ENCODE data around the gene STIM1. TPM values are rescaled to one million over a fixed set of nuclear protein-coding genes. Genes with fewer than 3 reads are reported as not detected.

The STIM1 gene
- total RNA-seq, 1 experiment from 2014 or later = 18.0 TPM

GRCh38 chr11:3952715-3953114, 97.3 kb downstream of the STIM1 start (continued):
- no peak for TF ChIP-seq NR2C2 (CRISPR knock-in tag; IDR thresholded peaks at IDR 0.05)
- TF ChIP-seq OVOL2 (CRISPR knock-in tag; IDR thresholded peaks at IDR 0.05; ENCODE audit: borderline replicate concordance) = no peak

GRCh38 chr11:3953327-3953726, 97.9 kb downstream of the STIM1 start:
- POLR2A ChIA-PET = no interaction called here

GRCh38 chr11:3954448-3955298, 99.2 kb downstream of the STIM1 start:
- Mint-ChIP-seq H3K4me3 (no peak overlapping the region), H3K27me3 (ENCODE audit: low read depth) (no peaks in the 10 kb centered on the region), H3K9me3 (no peaks in the 10 kb centered on the region), H3K36me3 (no peaks in the 10 kb centered on the region), H3K27ac (no peak overlapping the region), H3K4me1 (peaks cover 7% of the 10 kb centered on the region)
- DNase-seq (ENCODE audit: low spot score) (no peak), ATAC-seq (no peak)
- CTCF ChIA-PET = interaction anchor here (1.5 kb wide), 1 partner anchor 105 kb away, joined by 4 read pairs; no protein-coding TSS in a partner anchor
- POLR2A ChIA-PET = interaction anchor here (0.5 kb wide), 1 partner anchor 80 kb away, joined by 3 read pairs; no protein-coding TSS in a partner anchor
- TF ChIP-seq NFE2L1 (CRISPR knock-in tag; IDR thresholded peaks at IDR 0.05) = no peak
- TF ChIP-seq SMAD4 (CRISPR knock-in tag; IDR thresholded peaks at IDR 0.05) = no peak
- no peak for TF ChIP-seq ZNF138 (CRISPR knock-in tag; conservative IDR thresholded peaks at IDR 0.05)
- TF ChIP-seq ZBTB21 (CRISPR knock-in tag; IDR thresholded peaks at IDR 0.05; ENCODE audit: borderline replicate concordance) = no peak
- TF ChIP-seq ZNF281 (CRISPR knock-in tag; IDR thresholded peaks at IDR 0.05) = no peak
- TF ChIP-seq ZNF416 (CRISPR knock-in tag; IDR thresholded peaks at IDR 0.05) = no peak

More at GRCh38 chr11:3953327-3953726, 97.9 kb downstream of the STIM1 start:
- H3K36me3 Mint-ChIP-seq = no peaks in the 10 kb centered on the region
- CTCF ChIA-PET = no interaction called here
- H3K4me3 Mint-ChIP-seq = no peak overlapping the region
- H3K27me3 Mint-ChIP-seq (ENCODE audit: low read depth) = no peaks in the 10 kb centered on the region
- peaks cover 7% of the 10 kb centered on the region for H3K4me1 Mint-ChIP-seq
- DNase-seq (ENCODE audit: low spot score) = no peak
- H3K9me3 Mint-ChIP-seq = no peaks in the 10 kb centered on the region
- no peak overlapping the region for H3K27ac Mint-ChIP-seq
- TF ChIP-seq NFATC4 (CRISPR knock-in tag; IDR thresholded peaks at IDR 0.05) (no peak), ERG (CRISPR knock-in tag; IDR thresholded peaks at IDR 0.05) (no peak), NR1H2 (CRISPR knock-in tag; IDR thresholded peaks at IDR 0.05) (no peak), STAT6 (CRISPR knock-in tag; conservative IDR thresholded peaks at IDR 0.05; ENCODE audit: low read depth) (no peak), ZNF396 (CRISPR knock-in tag; IDR thresholded peaks at IDR 0.05; ENCODE audit: borderline replicate concordance) (no peak), ZBTB21 (CRISPR knock-in tag; IDR thresholded peaks at IDR 0.05; ENCODE audit: borderline replicate concordance) (no peak), MLX (CRISPR knock-in tag; IDR thresholded peaks at IDR 0.05) (no peak)
- ATAC-seq = no peak

All from WTC11 (cell line).